Putamen (tissue), 1 donor: Measurements from ENCODE around the gene MUSK.

Source experiments
- DNase-seq: peaks from one replicate; pipeline ENCODE4 v3.0.0-alpha.2; 2016; ENCODE audit warnings: low spot score

Gene MUSK

GRCh38 chr9:110668570-110669167 is at the start of gene MUSK:
TSS of gene MUSK (plus strand) at chr9:110668791. CDS start at chr9:110668905, 114 bp downstream.
- no peak for DNase-seq

GRCh38 chr9:110619831-110620230 is 48.8 kb upstream of the MUSK start:
- no peak for DNase-seq

GRCh38 chr9:110620726-110621125 is 47.9 kb upstream of the MUSK start:
- DNase-seq: no peak

GRCh38 chr9:110622368-110622767 is 46.2 kb upstream of the MUSK start:
- DNase-seq: no peak

- DNase-seq: peak; percentile 76
These were observed 45.0 kb upstream of the MUSK start for GRCh38 chr9:110623462-110624025.

- DNase-seq: no peak
These were observed 42.3 kb upstream of the MUSK start for GRCh38 chr9:110626101-110626829.

- no peak for DNase-seq
These were observed 33.0 kb upstream of the MUSK start for GRCh38 chr9:110635589-110635988.

GRCh38 chr9:110638381-110638954 is 30.1 kb upstream of the MUSK start:
- DNase-seq: peak; percentile 28

- peak; percentile 86 for DNase-seq
These were observed 27.9 kb upstream of the MUSK start for GRCh38 chr9:110640736-110641135.

GRCh38 chr9:110641293-110641692 is 27.3 kb upstream of the MUSK start:
- DNase-seq: no peak

GRCh38 chr9:110648696-110649095 is 19.9 kb upstream of the MUSK start:
- no peak for DNase-seq

- peak; percentile 19 for DNase-seq
These were observed 18.3 kb upstream of the MUSK start for GRCh38 chr9:110650261-110650660.

- DNase-seq: peak; percentile 85
These were observed 17.6 kb upstream of the MUSK start for GRCh38 chr9:110650991-110651411.

GRCh38 chr9:110655754-110656641 is 12.6 kb upstream of the MUSK start:
- DNase-seq: no peak

GRCh38 chr9:110659891-110660541 is 8.6 kb upstream of the MUSK start:
- DNase-seq: no peak

GRCh38 chr9:110669433-110669832 is 842 bp downstream of the MUSK start:
- no peak for DNase-seq

GRCh38 chr9:110671849-110672248 is 3.3 kb downstream of the MUSK start:
- no peak for DNase-seq

GRCh38 chr9:110672873-110673510 is 4.4 kb downstream of the MUSK start:
- DNase-seq: no peak

- no peak for DNase-seq
These were observed 18.9 kb downstream of the MUSK start for GRCh38 chr9:110687497-110687896.

GRCh38 chr9:110688329-110688728 is 19.7 kb downstream of the MUSK start:
- DNase-seq: no peak

GRCh38 chr9:110691002-110691549 is 22.5 kb downstream of the MUSK start:
- no peak for DNase-seq
